GM19463 (cell line): ENCODE measurements around the gene EDC3.
"Not testable (repeated sequence)": the region's sequence is repeated elsewhere in the genome, so short reads cannot be mapped to it uniquely, and the experiment has no call there.

ENCODE experiments used
- ATAC-seq: cut with Tn5 transposase; IDR thresholded peaks from one replicate; pipeline ENCODE4 v1.9.1; 2021; ENCODE audit warnings: mild to moderate bottlenecking, moderate library complexity; ENCODE audit not compliant: unreplicated experiment

EDC3 gene

GRCh38 chr15:74612677-74613076 is 83.1 kb downstream of the EDC3 start:
- no peak for ATAC-seq

- ATAC-seq, result no peak
Observed at GRCh38 chr15:74611834-74612233, 84.0 kb downstream of the EDC3 start.

- ATAC-seq, result no peak
Observed at GRCh38 chr15:74611341-74611740, 84.5 kb downstream of the EDC3 start.

GRCh38 chr15:74610302-74610951 is 85.4 kb downstream of the EDC3 start:
- ATAC-seq, result no peak

- ATAC-seq, result no peak
Observed at GRCh38 chr15:74609938-74610301, 85.9 kb downstream of the EDC3 start.

GRCh38 chr15:74608786-74609185 is 87.0 kb downstream of the EDC3 start:
- no peak for ATAC-seq

- ATAC-seq, result no peak
Observed at GRCh38 chr15:74605795-74606150, 90.1 kb downstream of the EDC3 start.

GRCh38 chr15:74604983-74605794 is 90.6 kb downstream of the EDC3 start:
- no peak for ATAC-seq

GRCh38 chr15:74603789-74604705 is 91.8 kb downstream of the EDC3 start:
- no peak for ATAC-seq

- no peak for ATAC-seq
Observed at GRCh38 chr15:74603026-74603788, 92.6 kb downstream of the EDC3 start.

GRCh38 chr15:74599156-74599555 is 96.7 kb downstream of the EDC3 start:
- no peak for ATAC-seq

- ATAC-seq, result peak; percentile 98
Observed at GRCh38 chr15:74598126-74598842, 97.5 kb downstream of the EDC3 start.

- not testable (repeated sequence) for ATAC-seq
Observed at GRCh38 chr15:74597146-74597705, 98.6 kb downstream of the EDC3 start.

GRCh38 chr15:74596736-74597135 is 99.1 kb downstream of the EDC3 start:
- not testable (repeated sequence) for ATAC-seq

GRCh38 chr15:74595271-74595670 is 100.6 kb downstream of the EDC3 start:
- ATAC-seq, result no peak

- ATAC-seq, result no peak
Observed at GRCh38 chr15:74594455-74594854, 101.4 kb downstream of the EDC3 start.

GRCh38 chr15:74593122-74593521 is 102.7 kb downstream of the EDC3 start:
- ATAC-seq, result no peak

GRCh38 chr15:74592222-74592621 is 103.6 kb downstream of the EDC3 start:
- ATAC-seq, result no peak

- ATAC-seq, result no peak
Observed at GRCh38 chr15:74589826-74590225, 106.0 kb downstream of the EDC3 start.

GRCh38 chr15:74585857-74586256 is 110.0 kb downstream of the EDC3 start:
- no peak for ATAC-seq
